HCEC 1CT (cell line): ENCODE measurements around the gene C3orf62.

Source experiments
- DNase-seq: peaks from one replicate; pipeline ENCODE4 v3.0.0-alpha.2; 2017

Gene C3orf62

GRCh38 chr3:49276475-49277382 is at the start of gene C3orf62:
Gene C3orf62, minus strand, starts transcription at chr3:49277232. Its CDS starts 360 bp downstream, at chr3:49276872.
- DNase-seq = peak; percentile 82

DNA sequence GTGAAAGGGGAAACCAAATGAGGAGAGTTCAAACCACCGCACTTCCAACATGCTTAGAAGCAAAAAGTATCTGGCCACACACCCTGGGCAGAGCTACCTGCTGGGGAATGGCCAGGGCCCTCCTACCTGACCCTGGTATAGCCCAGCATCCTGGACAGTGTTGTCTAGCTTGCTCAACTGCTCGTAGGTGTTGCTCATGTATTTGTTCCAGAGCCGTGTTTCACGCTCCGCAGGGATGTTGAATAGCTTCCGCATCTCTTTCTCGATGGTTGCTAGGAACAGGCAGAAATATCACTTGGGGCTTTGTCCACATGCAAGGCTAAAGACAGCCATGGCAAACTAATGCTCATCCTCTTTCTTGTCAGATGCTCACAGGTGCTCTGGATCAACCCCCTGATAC is 47.7 kb upstream of the C3orf62 start:
- DNase-seq = no peak

GRCh38 chr3:49316696-49317457 is 39.8 kb upstream of the C3orf62 start:
- DNase-seq = no peak

GRCh38 chr3:49313896-49314688 is 37.1 kb upstream of the C3orf62 start:
- no peak for DNase-seq

DNA sequence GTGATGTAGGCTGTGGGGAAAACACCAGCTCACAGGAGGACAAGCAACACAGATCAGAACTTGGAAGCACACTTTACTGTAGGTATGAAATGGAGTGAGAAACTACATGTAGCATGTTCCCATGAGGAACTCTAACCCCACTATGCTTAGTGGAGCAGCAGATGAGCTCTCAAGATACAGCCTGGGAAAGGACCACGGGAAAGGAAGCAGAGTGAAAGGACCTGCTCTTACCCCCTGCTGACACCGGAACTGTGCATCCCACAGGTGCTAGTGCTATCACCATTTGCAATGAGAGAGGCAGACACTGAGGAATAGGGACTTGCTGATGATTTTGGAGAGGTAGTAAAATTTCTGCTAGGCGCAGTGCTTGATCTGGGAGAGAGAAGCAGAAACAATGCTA is 34.3 kb upstream of the C3orf62 start:
- no peak for DNase-seq

GRCh38 chr3:49310677-49311076 is 33.6 kb upstream of the C3orf62 start:
- no peak for DNase-seq

DNA sequence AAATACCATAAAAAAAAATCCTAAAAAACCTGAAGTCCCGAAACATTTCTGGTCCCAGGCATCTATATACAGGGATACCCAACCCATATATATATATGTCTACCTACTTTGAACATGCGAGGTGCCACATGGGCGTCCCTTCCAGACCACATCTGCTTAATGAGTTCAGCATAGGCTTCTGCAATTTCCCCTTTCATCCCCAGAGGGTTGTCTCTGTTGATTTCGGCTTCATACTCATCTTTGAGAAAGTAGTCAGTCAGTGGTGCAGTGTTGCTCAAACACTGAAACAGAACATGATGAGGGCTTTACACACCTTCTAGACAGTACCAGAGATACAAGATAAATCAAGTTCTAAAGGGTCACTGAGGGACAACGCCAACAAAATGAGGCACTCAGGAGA is 28.6 kb upstream of the C3orf62 start:
- DNase-seq = no peak

GRCh38 chr3:49302613-49303012 is 25.6 kb upstream of the C3orf62 start:
- no peak for DNase-seq

- no peak for DNase-seq
These were observed 23.6 kb upstream of the C3orf62 start for GRCh38 chr3:49300595-49300994.

DNA sequence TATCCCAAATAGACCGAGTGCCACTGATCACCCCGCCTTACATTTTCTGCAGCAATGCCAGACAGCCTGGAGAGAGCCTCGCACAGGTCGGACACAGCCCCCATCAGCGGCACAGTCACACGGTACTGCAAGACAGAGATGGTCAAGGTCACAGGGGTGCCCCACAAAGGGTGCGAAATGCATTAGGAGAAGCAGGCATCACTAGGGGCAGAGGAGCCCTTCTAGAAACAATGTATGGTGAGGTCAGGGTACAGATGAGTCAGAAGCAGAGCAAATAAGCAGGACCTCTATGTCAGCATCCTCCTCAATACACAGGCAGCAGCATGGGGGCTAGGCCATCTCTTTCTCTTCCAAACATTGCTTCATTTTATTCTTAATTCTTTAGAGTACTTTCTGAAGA is 21.5 kb upstream of the C3orf62 start:
- no peak for DNase-seq

- DNase-seq = no peak
These were observed 19.9 kb upstream of the C3orf62 start for GRCh38 chr3:49296781-49297411.

DNA sequence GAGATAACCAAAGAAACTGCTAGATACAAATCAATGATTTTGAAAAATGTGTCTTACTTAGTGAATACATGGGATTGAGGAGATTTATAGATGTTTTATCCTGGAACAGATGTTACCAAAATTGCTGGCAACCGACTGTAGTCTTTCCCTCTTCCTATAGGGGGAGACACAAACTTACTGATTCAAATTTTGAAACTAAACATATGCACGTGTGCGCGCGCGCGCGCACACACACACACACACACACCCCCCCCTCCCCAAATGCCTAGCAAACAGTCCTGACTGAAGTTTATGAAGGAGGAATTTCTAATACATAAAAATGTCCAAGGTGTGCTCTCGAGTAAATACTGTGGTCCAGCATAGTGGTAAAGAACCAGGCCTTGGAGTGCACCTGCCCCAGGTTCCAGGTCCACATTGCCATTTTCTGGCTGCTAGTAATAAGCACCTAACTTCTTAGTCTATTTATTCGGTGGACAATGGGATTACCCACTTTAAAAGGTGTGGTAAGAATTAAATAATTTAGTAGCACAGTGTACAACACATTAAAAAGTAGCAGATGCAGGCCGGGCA is 18.5 kb upstream of the C3orf62 start:
- DNase-seq = peak; percentile 20

DNA sequence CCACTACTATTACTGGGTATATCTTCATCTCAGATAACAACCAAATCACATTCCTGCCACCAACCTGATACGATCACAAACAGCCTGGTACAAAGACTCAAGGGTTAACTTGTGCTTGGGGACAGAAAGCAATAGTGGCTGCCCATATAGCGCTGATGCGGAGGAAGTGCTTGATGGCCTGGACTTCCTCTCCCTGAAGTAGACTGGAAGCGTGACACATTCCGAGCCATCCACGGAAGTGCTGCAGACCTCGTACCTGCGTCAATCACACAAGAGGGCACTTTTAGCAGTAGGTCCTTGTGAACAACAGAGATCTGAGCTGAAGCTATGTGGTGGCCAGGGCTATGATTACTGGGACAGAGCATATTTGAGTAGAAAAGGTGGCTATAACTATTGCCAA is 17.3 kb upstream of the C3orf62 start:
- no peak for DNase-seq

- no peak for DNase-seq
These were observed 7.0 kb upstream of the C3orf62 start for GRCh38 chr3:49283997-49284396.

GRCh38 chr3:49279376-49279775 is 2.3 kb upstream of the C3orf62 start:
- no peak for DNase-seq

- DNase-seq = no peak
These were observed 1.5 kb upstream of the C3orf62 start for GRCh38 chr3:49278548-49278947.

GRCh38 chr3:49277383-49277775 is 347 bp upstream of the C3orf62 start:
- no peak for DNase-seq

GRCh38 chr3:49273825-49274532 is 3.1 kb downstream of the C3orf62 start:
- DNase-seq = no peak

DNA sequence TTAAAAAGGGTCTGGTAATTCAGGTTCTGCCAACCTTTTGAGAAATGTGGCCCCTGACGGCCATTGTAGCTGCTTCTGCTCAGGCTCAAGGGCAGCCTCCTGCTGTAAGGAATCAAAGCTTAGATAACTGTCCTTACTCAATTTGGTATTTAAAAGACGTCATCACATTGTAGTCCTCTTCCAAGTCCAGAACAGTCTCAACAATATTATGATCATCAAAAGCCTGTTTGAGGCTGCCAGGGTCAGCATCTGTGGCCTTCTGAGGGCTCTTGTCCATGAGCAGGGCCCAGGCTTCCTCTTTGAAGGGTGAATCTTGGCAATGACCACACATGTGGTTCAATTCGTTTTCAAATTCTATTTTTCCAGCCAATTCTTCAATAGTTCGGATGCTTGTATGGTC is 6.0 kb downstream of the C3orf62 start:
- DNase-seq = no peak

DNA sequence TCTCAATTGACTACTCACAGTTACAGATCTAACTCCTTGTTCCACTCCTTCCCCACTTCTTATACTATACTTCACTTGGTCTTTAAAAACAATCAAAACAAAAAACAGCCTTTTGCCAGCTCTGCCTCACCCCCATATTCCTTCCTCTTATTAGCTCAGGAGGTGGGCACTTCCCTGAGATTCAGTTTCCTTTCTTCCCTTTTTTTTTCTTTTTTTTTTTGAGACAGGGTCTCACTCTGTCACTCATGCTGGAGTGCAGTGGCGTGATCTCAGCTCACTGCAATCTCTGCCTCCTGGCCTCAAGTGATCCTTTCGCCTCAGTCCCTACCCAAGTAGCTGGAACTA is 6.9 kb downstream of the C3orf62 start:
- no peak for DNase-seq

GRCh38 chr3:49269443-49270155 is 7.4 kb downstream of the C3orf62 start:
- no peak for DNase-seq
